Astrocyte of the spinal cord (primary cell): Measurements from ENCODE around the gene RNF214.
A peak's percentile ranks its signal among the peaks of the same experiment; 100 is the strongest.

Experiments used
- DNase-seq: peaks from one replicate; pipeline ENCODE4 v3.0.0; 2011; ENCODE audit warnings: low read depth, low spot score
- H3K4me3 ChIP-seq: 2 replicates; pipeline ENCODE4 v1.5.1; 2011; ENCODE audit warnings: low read depth, mild to moderate bottlenecking, low read length, moderate library complexity
- CTCF ChIP-seq: IDR thresholded peaks from 2 replicates; pipeline ENCODE4 v1.5.1; 2012; ENCODE audit warnings: low read depth, mild to moderate bottlenecking, low read length, inconsistent platforms
- in situ Hi-C: cut with HindIII; loops from 2 replicates; pipeline ENCODE4 v1.10.0; 2017; ENCODE audit warnings: low sequenced_read_pairs

Gene RNF214

GRCh38 chr11:117281159-117281558 lies 48.7 kb downstream of the RNF214 start:
- peak; percentile 94 for DNase-seq
- in situ Hi-C loops: no loop called here
- no peak overlapping the region for H3K4me3 ChIP-seq
- no peak for TF ChIP-seq CTCF

- no peak for DNase-seq
- no peak for TF ChIP-seq CTCF
- in situ Hi-C loops: no loop called here
- no peak overlapping the region for H3K4me3 ChIP-seq
These were observed 49.4 kb downstream of the RNF214 start for GRCh38 chr11:117281869-117282268.

GRCh38 chr11:117282956-117283355 lies 50.5 kb downstream of the RNF214 start:
- TF ChIP-seq CTCF: no peak
- in situ Hi-C loops: no loop called here
- no peak overlapping the region for H3K4me3 ChIP-seq
- DNase-seq: no peak

GRCh38 chr11:117284053-117284452 lies 51.6 kb downstream of the RNF214 start:
- TF ChIP-seq CTCF: no peak
- in situ Hi-C loops: no loop called here
- DNase-seq: no peak
- H3K4me3 ChIP-seq: no peak overlapping the region

GRCh38 chr11:117286588-117286987 lies 54.1 kb downstream of the RNF214 start:
- DNase-seq: no peak
- in situ Hi-C loops: no loop called here
- H3K4me3 ChIP-seq: no peak overlapping the region
- no peak for TF ChIP-seq CTCF

GRCh38 chr11:117287668-117288067 lies 55.2 kb downstream of the RNF214 start:
- in situ Hi-C loops: no loop called here
- no peak overlapping the region for H3K4me3 ChIP-seq
- TF ChIP-seq CTCF: no peak
- DNase-seq: no peak

- no peak for TF ChIP-seq CTCF
- DNase-seq: no peak
- in situ Hi-C loops: no loop called here
- H3K4me3 ChIP-seq: no peak overlapping the region
These were observed 57.3 kb downstream of the RNF214 start for GRCh38 chr11:117289795-117290194.
